ENCODE measurements around the gene LSMEM2.

DNA sequence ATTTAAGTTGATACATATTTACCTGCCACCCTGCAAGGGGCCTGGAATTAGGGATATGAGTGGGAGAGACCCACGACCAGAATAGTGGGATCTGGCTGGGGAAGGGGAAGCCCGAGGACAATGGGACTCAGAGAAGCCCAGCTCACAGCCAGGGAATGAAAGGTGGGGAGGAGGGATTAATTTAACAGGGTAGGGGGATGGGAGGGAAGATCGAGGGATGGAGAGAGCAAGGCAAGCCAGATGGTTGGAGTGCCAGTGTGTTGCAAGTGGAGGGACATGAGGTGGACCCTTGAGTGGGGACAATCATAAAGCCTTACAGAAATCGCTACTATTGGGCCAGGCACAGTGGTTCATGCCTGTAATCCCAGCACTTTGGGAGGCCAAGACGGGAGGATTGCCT, 47.3 kb upstream of the LSMEM2 start:
- TF ChIP-seq ZSCAN29 (IDR thresholded peaks at IDR 0.05) (no peak), POLR2A (conservative IDR thresholded peaks at IDR 0.05) (no peak), EP300 (IDR thresholded peaks at IDR 0.05; ENCODE audit: low read length) (no peak), ZNF274 (IDR thresholded peaks at IDR 0.05; ENCODE audit: borderline replicate concordance, low read depth, low read length) (no peak), YY1 (IDR thresholded peaks at IDR 0.05; ENCODE audit: borderline replicate concordance in 1 of 3, control insufficient read depth in 1 of 3, extremely low read depth in 1 of 3, insufficient read depth in 3 of 3, insufficient read length in 1 of 3, insufficient replicate concordance in 2 of 3, low read depth in 1 of 3, low read length in 2 of 3) (no peak), NR2C2 (CRISPR knock-in tag; IDR thresholded peaks at IDR 0.05) (no peak), NR2C2 (tag; IDR thresholded peaks at IDR 0.05) (no peak), JUNB (CRISPR knock-in tag; conservative IDR thresholded peaks at IDR 0.05) (no peak), HDAC1 (IDR thresholded peaks at IDR 0.05) (no peak), ARHGAP35 (IDR thresholded peaks at IDR 0.05; ENCODE audit: partially characterized antibody) (no peak), ZFP30 (CRISPR knock-in tag; IDR thresholded peaks at IDR 0.05; ENCODE audit: borderline replicate concordance) (no peak)
- TF ChIP-seq, protein P1, sequence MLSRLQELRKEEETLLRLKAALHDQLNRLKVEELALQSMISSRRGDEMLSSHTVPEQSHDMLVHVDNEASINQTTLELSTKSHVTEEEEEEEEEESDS (CRISPR knock-in tag; IDR thresholded peaks at IDR 0.05): no peak
